HL-60 (cell line): ENCODE results near the gene KIF5A.

Experiments
- DNase-seq, 2 experiments: peaks; one replicate each; pipeline ENCODE4 v3.0.0-alpha.2; 2010 to 2020; ENCODE audit warnings: low read depth in 1 of 2, low spot score in 1 of 2
- H3K27ac ChIP-seq: fragments of 250-450 bp; sonication (Bioruptor Pico); replicated peaks from 2 replicates; pipeline ENCODE4 v1.5.1; 2020; ENCODE audit warnings: mild to moderate bottlenecking, moderate library complexity
- H3K27me3 ChIP-seq: fragments of 250-450 bp; sonication (Bioruptor Pico); 2 replicates; pipeline ENCODE4 v1.5.1; 2021; ENCODE audit warnings: mild to moderate bottlenecking, moderate library complexity; ENCODE audit not compliant: insufficient read depth, poor library complexity, severe bottlenecking
- H3K4me3 ChIP-seq: replicated peaks from 2 replicates; pipeline ENCODE4 v1.5.1; 2011; ENCODE audit warnings: mild to moderate bottlenecking, control low read depth, low read length; ENCODE audit not compliant: insufficient read depth
- GABPA ChIP-seq: IDR thresholded peaks from 2 replicates; pipeline ENCODE4 v1.6.1; 2012; ENCODE audit warnings: low read depth
- POLR2AphosphoS5 ChIP-seq: IDR thresholded peaks from 2 replicates; pipeline ENCODE4 v1.6.1; 2012; ENCODE audit warnings: low read depth
- SPI1 ChIP-seq: IDR thresholded peaks from 2 replicates; pipeline ENCODE4 v1.6.1; 2012; ENCODE audit warnings: low read depth, mild to moderate bottlenecking, borderline replicate concordance
- TF ChIP-seq, protein P1 (sequence below): IDR thresholded peaks from 2 replicates; pipeline ENCODE4 v1.6.1; 2012; ENCODE audit warnings: low read depth; ENCODE audit not compliant: insufficient replicate concordance
- TF ChIP-seq, protein P2 (sequence below): IDR thresholded peaks from one replicate; pipeline ENCODE4 v1.5.1; 2011; ENCODE audit warnings: low read length, control low read depth, inconsistent platforms; ENCODE audit not compliant: insufficient read depth

Gene KIF5A

DNA sequence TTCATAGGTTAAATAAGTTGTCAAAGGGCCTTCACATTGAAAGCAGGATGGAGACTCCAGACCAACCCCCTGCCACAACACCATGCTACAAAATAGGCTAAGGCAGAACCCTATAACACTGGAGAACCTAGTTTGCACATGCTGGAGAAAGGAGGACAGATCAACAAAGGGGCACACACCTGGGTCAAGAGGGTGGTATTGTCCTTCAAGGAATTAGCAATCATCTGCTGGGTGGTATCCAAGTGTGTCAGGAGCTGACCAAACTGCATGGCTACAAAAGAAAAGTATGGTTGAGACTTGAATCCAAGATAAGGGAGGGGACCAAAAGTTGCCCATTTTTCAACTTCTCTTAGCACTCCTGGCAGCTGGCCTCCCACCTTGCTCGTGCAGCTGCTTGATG, 18.0 kb upstream of the KIF5A start:
- no peaks in the 10 kb centered on the region for H3K27me3 ChIP-seq
- DNase-seq: no peak
- TF ChIP-seq GABPA (no peak), SPI1 (no peak), POLR2AphosphoS5 (no peak)
- TF ChIP-seq, protein P1, sequence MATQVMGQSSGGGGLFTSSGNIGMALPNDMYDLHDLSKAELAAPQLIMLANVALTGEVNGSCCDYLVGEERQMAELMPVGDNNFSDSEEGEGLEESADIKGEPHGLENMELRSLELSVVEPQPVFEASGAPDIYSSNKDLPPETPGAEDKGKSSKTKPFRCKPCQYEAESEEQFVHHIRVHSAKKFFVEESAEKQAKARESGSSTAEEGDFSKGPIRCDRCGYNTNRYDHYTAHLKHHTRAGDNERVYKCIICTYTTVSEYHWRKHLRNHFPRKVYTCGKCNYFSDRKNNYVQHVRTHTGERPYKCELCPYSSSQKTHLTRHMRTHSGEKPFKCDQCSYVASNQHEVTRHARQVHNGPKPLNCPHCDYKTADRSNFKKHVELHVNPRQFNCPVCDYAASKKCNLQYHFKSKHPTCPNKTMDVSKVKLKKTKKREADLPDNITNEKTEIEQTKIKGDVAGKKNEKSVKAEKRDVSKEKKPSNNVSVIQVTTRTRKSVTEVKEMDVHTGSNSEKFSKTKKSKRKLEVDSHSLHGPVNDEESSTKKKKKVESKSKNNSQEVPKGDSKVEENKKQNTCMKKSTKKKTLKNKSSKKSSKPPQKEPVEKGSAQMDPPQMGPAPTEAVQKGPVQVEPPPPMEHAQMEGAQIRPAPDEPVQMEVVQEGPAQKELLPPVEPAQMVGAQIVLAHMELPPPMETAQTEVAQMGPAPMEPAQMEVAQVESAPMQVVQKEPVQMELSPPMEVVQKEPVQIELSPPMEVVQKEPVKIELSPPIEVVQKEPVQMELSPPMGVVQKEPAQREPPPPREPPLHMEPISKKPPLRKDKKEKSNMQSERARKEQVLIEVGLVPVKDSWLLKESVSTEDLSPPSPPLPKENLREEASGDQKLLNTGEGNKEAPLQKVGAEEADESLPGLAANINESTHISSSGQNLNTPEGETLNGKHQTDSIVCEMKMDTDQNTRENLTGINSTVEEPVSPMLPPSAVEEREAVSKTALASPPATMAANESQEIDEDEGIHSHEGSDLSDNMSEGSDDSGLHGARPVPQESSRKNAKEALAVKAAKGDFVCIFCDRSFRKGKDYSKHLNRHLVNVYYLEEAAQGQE: no peak
- TF ChIP-seq, protein P2, sequence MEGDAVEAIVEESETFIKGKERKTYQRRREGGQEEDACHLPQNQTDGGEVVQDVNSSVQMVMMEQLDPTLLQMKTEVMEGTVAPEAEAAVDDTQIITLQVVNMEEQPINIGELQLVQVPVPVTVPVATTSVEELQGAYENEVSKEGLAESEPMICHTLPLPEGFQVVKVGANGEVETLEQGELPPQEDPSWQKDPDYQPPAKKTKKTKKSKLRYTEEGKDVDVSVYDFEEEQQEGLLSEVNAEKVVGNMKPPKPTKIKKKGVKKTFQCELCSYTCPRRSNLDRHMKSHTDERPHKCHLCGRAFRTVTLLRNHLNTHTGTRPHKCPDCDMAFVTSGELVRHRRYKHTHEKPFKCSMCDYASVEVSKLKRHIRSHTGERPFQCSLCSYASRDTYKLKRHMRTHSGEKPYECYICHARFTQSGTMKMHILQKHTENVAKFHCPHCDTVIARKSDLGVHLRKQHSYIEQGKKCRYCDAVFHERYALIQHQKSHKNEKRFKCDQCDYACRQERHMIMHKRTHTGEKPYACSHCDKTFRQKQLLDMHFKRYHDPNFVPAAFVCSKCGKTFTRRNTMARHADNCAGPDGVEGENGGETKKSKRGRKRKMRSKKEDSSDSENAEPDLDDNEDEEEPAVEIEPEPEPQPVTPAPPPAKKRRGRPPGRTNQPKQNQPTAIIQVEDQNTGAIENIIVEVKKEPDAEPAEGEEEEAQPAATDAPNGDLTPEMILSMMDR: no peak
- H3K4me3 ChIP-seq: no peak overlapping the region
- H3K27ac ChIP-seq: no peak overlapping the region

DNA sequence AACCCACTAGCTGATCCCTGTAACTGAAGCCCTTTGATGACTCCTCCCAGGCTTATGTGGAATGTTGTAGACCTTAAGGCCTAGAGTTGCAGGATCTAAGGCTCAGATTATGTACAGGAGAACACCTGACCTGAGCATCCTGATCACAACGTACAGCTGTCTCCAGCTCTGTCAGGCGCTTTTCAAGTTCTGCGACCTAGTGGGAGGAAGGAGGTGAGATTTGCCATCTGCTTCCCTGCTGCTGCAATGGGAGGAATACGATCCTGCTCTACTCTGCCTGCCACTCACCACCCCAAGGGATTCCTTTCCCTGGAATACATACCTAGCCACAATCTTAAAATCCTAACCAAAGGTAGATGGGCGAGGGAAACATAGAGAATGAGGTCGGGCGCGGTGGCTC, 16.7 kb upstream of the KIF5A start:
- Histone ChIP-seq H3K27ac (no peak overlapping the region), H3K4me3 (no peak overlapping the region), H3K27me3 (no peaks in the 10 kb centered on the region)
- TF ChIP-seq, protein P1: no peak
- TF ChIP-seq POLR2AphosphoS5 (no peak), SPI1 (no peak), GABPA (no peak)
- TF ChIP-seq, protein P2: no peak
- no peak for DNase-seq

DNA sequence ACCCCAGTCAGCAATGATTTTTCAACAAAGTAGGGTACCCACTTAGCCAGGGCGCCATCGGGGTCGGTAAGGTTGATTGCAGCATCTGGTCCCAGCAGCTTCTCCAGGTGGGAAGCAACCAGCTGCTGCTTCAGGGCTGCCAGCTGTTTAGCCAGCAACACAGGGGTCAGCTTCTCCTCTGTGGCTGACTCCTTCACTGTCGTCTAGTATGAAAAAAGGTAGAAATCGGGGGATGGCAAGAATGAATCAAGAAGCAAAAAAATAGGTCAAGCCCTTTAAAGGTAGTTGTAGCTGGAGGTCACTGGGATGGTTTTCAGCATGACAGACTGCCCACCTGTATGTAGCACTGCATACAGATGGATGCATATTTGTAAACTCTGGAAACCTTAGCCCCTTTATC, 15.6 kb upstream of the KIF5A start:
- no peak for DNase-seq
- Histone ChIP-seq H3K27me3 (no peaks in the 10 kb centered on the region), H3K27ac (no peak overlapping the region), H3K4me3 (no peak overlapping the region)
- TF ChIP-seq, protein P2: no peak
- no peak for TF ChIP-seq GABPA
- TF ChIP-seq, protein P1: no peak
- TF ChIP-seq POLR2AphosphoS5: no peak
- no peak for TF ChIP-seq SPI1
